Prostate gland (tissue), 2 donors: ENCODE data around the gene SLC6A3.

Experiments used
- CTCF ChIP-seq, 4 experiments: fragments of 200-600 bp in 2 of 4; fragments of 450-650 bp in 2 of 4; sonication (generic) in 2 of 4; IDR thresholded peaks; 1 replicate in 3 of 4; 2 replicates in 1 of 4; pipeline ENCODE4 v1.5.1; 2016 to 2019; ENCODE audit warnings: antibody characterized with exemption in 4 of 4, mild to moderate bottlenecking in 2 of 4, moderate library complexity in 2 of 4
- POLR2A ChIP-seq: fragments of 450-650 bp; IDR thresholded peaks from one replicate; pipeline ENCODE4 v1.6.1; 2016; ENCODE audit warnings: antibody characterized with exemption, mild to moderate bottlenecking
- POLR2AphosphoS5 ChIP-seq: sonication (generic); formaldehyde crosslinking; IDR thresholded peaks from one replicate; pipeline ENCODE4 v1.6.1; 2017; ENCODE audit warnings: antibody characterized with exemption

GRCh38 chr5:1359031-1359645, 86.1 kb downstream of the SLC6A3 start:
- no peak for TF ChIP-seq POLR2A
- no peak for TF ChIP-seq CTCF (IDR thresholded peaks at IDR 0.05)
- TF ChIP-seq POLR2AphosphoS5 = no peak
